ENCODE results near the gene UNK. TPM values are rescaled to one million over a fixed set of nuclear protein-coding genes. Genes with fewer than 3 reads are reported as not detected.
A peak's percentile ranks its signal among the peaks of the same experiment; 100 is the strongest.

UNK gene
- total and polyA plus RNA-seq, 2 of the 13 experiments (the other 11 are each of a cell fraction or from before 2014, with no cell fraction given) = 31.6 to 33.0 TPM

DNA sequence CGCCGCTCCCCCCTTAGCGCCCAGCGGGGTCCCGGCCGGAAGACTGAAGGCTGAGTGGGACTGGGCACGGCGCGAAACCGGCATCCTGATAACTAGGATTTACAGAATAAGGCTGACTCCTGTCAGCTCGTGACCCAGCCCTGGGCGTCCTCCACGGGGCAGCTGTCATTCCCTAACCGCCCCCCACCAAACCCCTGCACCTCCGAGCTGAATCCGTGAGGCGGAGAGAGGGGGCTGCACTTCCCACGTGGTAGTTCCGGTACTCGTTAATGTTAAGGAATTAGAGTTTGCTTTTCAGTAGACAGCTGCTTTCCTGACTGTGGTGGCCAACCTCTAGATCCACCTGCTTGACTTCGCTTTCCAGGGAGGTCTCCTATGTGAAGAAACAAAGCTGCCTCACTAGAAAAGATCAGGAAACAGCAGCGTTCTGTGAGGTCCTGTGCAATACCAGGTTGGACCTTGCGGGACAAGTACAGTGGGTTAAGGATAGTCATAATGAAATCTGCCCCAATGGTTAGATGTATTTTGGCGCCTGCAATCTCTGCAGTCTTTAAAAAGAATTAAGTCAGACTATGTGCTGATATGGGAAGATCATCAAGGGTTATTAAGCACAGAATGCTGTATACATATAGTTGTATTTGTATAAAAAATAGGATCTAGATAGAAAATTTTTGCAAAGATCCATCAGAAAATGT lies 71.6 kb downstream of the UNK start (continued):
- peak; percentile 71; the same call in 1 of the 2 replicates for TF ChIP-seq ZNF557 (CRISPR knock-in tag; IDR thresholded peaks at IDR 0.05)
- 0 out of 2 replicates have a peak, but pooled peaks have one; percentile 39 for TF ChIP-seq TOPORS (CRISPR knock-in tag; IDR thresholded peaks at IDR 0.05)
- TF ChIP-seq REL (CRISPR knock-in tag; conservative IDR thresholded peaks at IDR 0.05) = 0 out of 2 replicates have a peak, but pooled peaks have one; percentile 12
- TF ChIP-seq POLR2A (IDR thresholded peaks at IDR 0.05; ENCODE audit: insufficient read depth in 1 of 2, low read depth in 2 of 2, low read length in 2 of 2) = peak in 1 of 2 experiments; percentile 21; a peak in 1 of 4 replicates
- TF ChIP-seq NRL (CRISPR knock-in tag; IDR thresholded peaks at IDR 0.05; ENCODE audit: borderline replicate concordance) = peak; percentile 19; the same call in 1 of the 2 replicates
- TF ChIP-seq, protein P1, sequence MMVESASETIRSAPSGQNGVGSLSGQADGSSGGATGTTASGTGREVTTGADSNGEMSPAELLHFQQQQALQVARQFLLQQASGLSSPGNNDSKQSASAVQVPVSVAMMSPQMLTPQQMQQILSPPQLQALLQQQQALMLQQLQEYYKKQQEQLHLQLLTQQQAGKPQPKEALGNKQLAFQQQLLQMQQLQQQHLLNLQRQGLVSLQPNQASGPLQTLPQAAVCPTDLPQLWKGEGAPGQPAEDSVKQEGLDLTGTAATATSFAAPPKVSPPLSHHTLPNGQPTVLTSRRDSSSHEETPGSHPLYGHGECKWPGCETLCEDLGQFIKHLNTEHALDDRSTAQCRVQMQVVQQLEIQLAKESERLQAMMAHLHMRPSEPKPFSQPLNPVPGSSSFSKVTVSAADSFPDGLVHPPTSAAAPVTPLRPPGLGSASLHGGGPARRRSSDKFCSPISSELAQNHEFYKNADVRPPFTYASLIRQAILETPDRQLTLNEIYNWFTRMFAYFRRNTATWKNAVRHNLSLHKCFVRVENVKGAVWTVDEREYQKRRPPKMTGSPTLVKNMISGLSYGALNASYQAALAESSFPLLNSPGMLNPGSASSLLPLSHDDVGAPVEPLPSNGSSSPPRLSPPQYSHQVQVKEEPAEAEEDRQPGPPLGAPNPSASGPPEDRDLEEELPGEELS (CRISPR knock-in tag; IDR thresholded peaks at IDR 0.05) = no peak
- no peak for TF ChIP-seq NFYC (CRISPR knock-in tag; IDR thresholded peaks at IDR 0.05)
- TF ChIP-seq ZNF878 (CRISPR knock-in tag; IDR thresholded peaks at IDR 0.05) = 0 out of 2 replicates have a peak, but pooled peaks have one; percentile 42
- peak; percentile 47; the same call in 1 of the 2 replicates for TF ChIP-seq NFKB2 (CRISPR knock-in tag; IDR thresholded peaks at IDR 0.05; ENCODE audit: borderline replicate concordance)
- TF ChIP-seq MTF1 (CRISPR knock-in tag; IDR thresholded peaks at IDR 0.05) = no peak
- TF ChIP-seq CEBPG (CRISPR knock-in tag; IDR thresholded peaks at IDR 0.05) = no peak
- peak; percentile 80; the same call in 1 of the 2 replicates for TF ChIP-seq FLYWCH1 (CRISPR knock-in tag; IDR thresholded peaks at IDR 0.05)
- TF ChIP-seq ZNF33B (CRISPR knock-in tag; IDR thresholded peaks at IDR 0.05) = peak; percentile 28; the same call in 1 of the 2 replicates
- no peak for TF ChIP-seq PITX1 (CRISPR knock-in tag; IDR thresholded peaks at IDR 0.05)
- 0 out of 2 replicates have a peak, but pooled peaks have one; percentile 73 for TF ChIP-seq ZNF749 (CRISPR knock-in tag; IDR thresholded peaks at IDR 0.05; ENCODE audit: borderline replicate concordance)
- 0 out of 2 replicates have a peak, but pooled peaks have one; percentile 68 for TF ChIP-seq ISX (CRISPR knock-in tag; conservative IDR thresholded peaks at IDR 0.05)
- TF ChIP-seq, protein P2, sequence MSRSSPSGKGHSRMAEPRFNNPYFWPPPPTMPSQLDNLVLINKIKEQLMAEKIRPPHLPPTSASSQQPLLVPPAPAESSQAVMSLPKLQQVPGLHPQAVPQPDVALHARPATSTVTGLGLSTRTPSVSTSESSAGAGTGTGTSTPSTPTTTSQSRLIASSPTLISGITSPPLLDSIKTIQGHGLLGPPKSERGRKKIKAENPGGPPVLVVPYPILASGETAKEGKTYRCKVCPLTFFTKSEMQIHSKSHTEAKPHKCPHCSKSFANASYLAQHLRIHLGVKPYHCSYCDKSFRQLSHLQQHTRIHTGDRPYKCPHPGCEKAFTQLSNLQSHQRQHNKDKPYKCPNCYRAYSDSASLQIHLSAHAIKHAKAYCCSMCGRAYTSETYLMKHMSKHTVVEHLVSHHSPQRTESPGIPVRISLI (CRISPR knock-in tag; IDR thresholded peaks at IDR 0.05; ENCODE audit: borderline replicate concordance) = no peak
- no peak for TF ChIP-seq ZNF7 (CRISPR knock-in tag; IDR thresholded peaks at IDR 0.05)
- TF ChIP-seq, protein P3, sequence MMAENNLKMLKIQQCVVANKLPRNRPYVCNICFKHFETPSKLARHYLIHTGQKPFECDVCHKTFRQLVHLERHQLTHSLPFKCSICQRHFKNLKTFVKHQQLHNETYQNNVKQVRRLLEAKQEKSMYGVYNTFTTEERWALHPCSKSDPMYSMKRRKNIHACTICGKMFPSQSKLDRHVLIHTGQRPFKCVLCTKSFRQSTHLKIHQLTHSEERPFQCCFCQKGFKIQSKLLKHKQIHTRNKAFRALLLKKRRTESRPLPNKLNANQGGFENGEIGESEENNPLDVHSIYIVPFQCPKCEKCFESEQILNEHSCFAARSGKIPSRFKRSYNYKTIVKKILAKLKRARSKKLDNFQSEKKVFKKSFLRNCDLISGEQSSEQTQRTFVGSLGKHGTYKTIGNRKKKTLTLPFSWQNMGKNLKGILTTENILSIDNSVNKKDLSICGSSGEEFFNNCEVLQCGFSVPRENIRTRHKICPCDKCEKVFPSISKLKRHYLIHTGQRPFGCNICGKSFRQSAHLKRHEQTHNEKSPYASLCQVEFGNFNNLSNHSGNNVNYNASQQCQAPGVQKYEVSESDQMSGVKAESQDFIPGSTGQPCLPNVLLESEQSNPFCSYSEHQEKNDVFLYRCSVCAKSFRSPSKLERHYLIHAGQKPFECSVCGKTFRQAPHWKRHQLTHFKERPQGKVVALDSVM (CRISPR knock-in tag; IDR thresholded peaks at IDR 0.05) = 0 out of 2 replicates have a peak, but pooled peaks have one; percentile 34
- TF ChIP-seq, protein P4, sequence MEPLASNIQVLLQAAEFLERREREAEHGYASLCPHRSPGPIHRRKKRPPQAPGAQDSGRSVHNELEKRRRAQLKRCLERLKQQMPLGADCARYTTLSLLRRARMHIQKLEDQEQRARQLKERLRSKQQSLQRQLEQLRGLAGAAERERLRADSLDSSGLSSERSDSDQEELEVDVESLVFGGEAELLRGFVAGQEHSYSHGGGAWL (CRISPR knock-in tag; IDR thresholded peaks at IDR 0.05) = 0 out of 2 replicates have a peak, but pooled peaks have one; percentile 9
- no peak for TF ChIP-seq JDP2 (CRISPR knock-in tag; IDR thresholded peaks at IDR 0.05; ENCODE audit: borderline replicate concordance)
- TF ChIP-seq ZNF136 (CRISPR knock-in tag; IDR thresholded peaks at IDR 0.05; ENCODE audit: low read depth) = no peak
- TF ChIP-seq SAP130 (CRISPR knock-in tag; IDR thresholded peaks at IDR 0.05; ENCODE audit: low read depth) = peak; percentile 59
- TF ChIP-seq, protein P5, sequence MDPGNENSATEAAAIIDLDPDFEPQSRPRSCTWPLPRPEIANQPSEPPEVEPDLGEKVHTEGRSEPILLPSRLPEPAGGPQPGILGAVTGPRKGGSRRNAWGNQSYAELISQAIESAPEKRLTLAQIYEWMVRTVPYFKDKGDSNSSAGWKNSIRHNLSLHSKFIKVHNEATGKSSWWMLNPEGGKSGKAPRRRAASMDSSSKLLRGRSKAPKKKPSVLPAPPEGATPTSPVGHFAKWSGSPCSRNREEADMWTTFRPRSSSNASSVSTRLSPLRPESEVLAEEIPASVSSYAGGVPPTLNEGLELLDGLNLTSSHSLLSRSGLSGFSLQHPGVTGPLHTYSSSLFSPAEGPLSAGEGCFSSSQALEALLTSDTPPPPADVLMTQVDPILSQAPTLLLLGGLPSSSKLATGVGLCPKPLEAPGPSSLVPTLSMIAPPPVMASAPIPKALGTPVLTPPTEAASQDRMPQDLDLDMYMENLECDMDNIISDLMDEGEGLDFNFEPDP (CRISPR knock-in tag; conservative IDR thresholded peaks at IDR 0.05) = no peak

Data from HepG2 (cell line).